DMS153 treated with DMSO at 0.1 percent for 48 hours (cell line): Measurements from ENCODE around the gene DENND4A.

ENCODE experiments used
- DNase-seq: peaks from one replicate; lab custom pipeline; 2025; ENCODE audit not compliant: unreplicated experiment; lab: John Stamatoyannopoulos, UW

DENND4A gene

DNA sequence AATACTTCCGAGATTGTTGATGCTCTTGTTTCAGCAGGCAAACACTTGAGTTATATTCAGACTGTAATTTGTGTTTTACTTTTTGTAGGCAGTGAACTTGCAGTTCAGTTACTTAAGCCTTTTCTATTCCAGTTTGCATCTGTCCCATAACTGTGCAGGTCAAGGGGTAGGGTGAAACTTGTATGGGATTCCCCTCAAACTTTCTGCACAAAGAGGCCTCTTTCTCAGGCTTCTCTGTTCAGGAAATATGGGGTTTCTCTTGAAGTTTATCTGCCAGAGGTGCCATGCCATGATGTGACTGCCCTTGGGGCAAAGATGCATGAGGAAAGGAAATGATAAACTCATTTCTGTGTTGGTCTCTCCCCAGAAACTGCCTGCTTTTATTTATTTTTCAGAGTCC, 103.6 kb downstream of the DENND4A start:
- DNase-seq = no peak

DNA sequence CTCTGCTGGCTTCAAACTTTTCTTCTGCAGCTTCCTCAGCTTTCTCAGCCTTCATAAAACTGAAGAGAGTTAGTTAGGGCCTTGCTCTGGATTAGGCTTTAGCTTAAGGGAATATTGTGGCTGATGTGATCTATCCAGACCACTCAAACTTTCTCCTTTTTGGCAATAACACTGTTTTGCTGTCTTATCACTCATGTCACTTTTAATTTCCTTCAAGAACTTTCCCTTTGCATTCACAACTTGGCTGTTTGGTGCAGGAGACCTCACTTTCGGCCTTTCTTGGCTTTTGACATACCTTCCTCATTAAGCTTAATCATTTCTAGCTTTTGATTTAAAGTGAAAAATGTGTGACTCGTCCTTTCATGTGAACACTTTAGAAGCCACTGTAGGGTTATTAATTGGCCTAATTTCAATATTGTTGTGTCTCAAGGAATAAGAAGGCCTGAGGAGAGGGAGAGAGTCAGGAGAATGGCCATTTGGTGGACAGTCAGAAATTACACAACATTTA, 109.6 kb downstream of the DENND4A start:
- DNase-seq = no peak

- no peak for DNase-seq
Observed at GRCh38 chr15:65680544-65680943, 111.5 kb downstream of the DENND4A start.

GRCh38 chr15:65676123-65676522, 116.0 kb downstream of the DENND4A start:
- DNase-seq = no peak

- no peak for DNase-seq
Observed at GRCh38 chr15:65675551-65675950, 116.5 kb downstream of the DENND4A start.

DNA sequence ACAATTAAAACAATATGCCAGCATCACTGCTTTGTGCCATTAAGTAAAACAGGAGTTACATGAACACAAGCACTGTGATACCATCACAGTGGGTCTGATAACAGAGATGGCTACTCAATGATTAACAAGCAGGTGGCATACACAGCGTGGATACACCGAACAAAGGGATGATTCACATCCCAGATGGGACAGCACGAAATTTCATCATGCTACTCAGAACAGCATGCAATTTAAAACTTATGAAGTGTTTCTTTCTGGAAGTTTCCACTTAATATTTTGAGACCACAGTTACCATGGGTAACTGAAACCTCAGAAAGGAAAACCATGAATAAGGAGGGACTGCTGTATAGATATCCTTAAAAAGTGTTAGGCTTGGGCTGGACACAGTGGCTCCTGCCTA, 125.8 kb downstream of the DENND4A start:
- no peak for DNase-seq

GRCh38 chr15:65663521-65663920, 128.6 kb downstream of the DENND4A start:
- no peak for DNase-seq

DNA sequence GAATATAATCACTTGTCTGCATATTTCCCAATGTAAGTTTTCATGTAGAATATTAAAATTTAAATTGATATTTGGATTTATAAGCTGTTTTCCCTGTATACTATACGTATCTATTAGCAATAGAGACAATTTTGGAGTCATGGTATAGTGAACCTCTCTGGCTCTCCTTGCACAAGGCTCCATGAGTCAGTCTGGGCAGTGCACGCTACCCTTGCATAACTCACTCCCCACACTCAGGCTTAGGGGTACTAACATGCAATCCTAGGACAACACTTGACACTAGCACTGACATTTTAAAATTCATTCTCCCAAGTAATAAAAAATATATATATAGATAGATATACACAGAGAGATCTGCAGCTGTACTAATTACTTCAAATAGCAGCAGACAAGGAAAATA, 131.2 kb downstream of the DENND4A start:
- no peak for DNase-seq

- DNase-seq = no peak
Observed at GRCh38 chr15:65659502-65660052, 132.5 kb downstream of the DENND4A start.

DNA sequence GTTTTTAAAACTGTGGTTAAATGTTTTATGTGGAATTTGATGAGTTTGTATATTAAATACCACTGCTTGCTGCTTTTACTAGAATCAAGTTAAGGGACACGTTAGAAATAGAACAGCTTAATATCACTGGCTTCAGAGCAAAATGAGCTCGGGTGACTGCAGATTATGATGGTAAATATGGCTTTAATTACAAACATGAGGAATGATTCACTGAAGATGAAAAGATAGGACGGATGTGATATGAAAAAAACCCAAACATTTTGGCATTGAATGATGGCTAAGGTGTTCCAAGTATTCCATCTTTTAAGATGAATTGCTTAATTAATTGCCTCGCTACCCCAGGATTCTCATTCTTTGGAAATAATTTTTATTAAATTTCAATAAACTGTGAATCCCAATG, 136.6 kb downstream of the DENND4A start:
- no peak for DNase-seq

GRCh38 chr15:65655026-65655425, 137.1 kb downstream of the DENND4A start:
- DNase-seq = no peak

- no peak for DNase-seq
Observed at GRCh38 chr15:65653801-65654521, 138.1 kb downstream of the DENND4A start.

DNA sequence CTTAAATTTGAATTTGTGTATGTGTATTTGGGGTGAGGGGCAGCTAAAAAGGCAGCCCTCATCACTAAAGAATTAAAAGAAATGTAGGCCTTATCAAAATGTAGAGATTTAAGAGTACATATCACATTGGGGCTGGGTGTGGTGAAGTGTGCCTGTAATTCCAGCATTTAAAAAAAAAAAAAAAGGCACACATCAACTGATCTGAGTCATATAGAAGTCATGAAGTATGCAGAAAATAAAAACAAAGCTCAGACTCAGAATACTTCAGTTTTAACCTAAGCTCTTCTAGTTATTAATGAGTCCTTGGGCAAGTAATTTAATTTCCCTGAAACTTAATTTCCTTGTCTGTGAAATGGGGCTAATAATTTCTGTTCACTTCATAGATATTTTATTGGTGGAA, 138.8 kb downstream of the DENND4A start:
- no peak for DNase-seq

DNA sequence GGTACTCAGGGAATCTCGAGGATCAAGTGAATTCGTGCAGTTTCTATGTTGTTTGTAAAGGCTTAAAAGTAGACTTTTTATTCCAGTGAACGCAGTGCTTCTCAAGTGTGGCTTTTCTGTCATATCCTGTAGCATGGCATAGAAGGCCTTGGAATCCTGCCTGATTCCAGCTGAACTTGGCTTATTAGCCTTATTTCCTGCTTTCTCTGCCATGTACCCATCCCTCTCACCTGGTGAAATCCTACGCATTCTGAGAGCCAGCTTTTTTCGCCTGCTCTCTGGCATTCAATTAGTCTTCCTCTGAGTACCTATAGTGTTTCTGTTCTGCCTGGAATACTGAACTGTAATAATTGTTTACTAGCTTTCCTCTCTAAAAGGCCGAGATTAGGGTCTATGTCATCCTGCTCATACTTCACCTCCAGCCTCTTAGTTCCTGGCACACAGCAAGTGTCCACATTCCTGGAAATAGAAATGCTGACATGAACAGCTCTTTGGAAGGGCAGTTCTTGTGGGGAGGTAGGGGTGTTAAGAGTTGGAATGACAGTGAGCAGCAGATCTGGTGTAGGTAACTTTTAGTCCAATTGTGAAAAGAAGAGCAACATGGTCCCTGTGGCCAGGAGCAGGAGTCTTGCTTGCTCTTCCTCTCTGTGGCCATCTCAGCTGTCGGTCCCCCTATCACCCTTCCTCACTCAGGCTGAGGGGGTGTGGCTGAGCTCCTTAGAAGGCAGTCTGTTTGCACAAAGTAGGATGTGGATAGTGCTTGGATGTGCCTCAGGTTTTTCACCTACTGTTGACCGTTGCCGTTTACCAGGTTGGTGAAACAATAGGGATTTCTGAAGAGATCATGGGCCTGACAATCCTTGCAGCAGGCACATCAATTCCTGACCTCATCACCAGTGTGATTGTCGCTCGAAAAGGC, 140.0 kb downstream of the DENND4A start:
- no peak for DNase-seq

- no peak for DNase-seq
Observed at GRCh38 chr15:65651042-65651322, 141.1 kb downstream of the DENND4A start.

GRCh38 chr15:65650312-65651041, 141.6 kb downstream of the DENND4A start:
- DNase-seq = no peak

DNA sequence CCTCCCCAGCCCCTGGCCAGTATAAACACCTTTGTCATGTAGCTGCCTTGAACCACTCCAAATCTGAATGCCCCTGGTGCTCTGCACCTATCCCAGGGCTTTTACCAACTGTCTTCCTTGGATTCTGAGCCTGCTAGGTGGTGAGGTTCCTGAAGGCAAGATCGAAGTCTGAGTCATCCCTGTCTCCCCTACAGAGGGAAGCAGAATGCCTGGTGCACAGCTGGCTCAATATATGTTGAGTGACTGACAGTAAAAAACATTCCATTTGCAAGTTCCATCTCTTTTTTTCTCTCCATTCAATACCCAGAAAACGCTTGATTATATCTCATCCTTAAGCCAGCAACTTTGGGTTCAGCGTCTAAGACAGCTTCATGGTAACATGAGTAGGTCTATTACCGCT, 145.6 kb downstream of the DENND4A start:
- no peak for DNase-seq

DNA sequence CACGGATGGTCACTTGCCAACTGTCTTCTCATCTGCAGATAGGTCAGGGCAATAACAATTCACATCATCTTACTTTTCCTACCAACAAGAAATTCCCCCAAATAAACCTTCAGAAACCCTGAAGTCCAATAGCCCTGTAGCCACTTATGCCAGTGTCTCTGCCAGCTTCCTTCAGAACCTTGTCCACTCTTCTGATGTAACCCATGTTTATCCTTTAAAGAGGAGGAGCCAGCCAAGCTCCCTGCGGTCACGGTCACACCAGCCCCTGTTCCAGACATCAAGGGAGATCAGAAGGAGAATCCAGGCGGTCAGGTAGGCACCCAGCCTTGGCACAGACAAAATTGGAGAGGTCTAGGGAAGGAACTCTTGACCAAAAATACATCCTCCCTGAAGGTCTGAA, 146.7 kb downstream of the DENND4A start:
- DNase-seq = no peak

- DNase-seq = no peak
Observed at GRCh38 chr15:65644282-65644681, 147.8 kb downstream of the DENND4A start.

GRCh38 chr15:65642594-65642993, 149.5 kb downstream of the DENND4A start:
- no peak for DNase-seq

GRCh38 chr15:65641768-65642475, 150.2 kb downstream of the DENND4A start:
- DNase-seq = no peak
